HepG2 (cell line): ENCODE measurements around the gene MAPK12. TPM values are rescaled to one million over a fixed set of nuclear protein-coding genes. Genes with fewer than 3 reads are reported as not detected.

Source experiments
- ARHGAP35 ChIP-seq: sonication (generic); formaldehyde crosslinking; IDR thresholded peaks from 2 replicates; pipeline ENCODE4 v1.9.0; 2022; ENCODE audit warnings: mild to moderate bottlenecking, inconsistent platforms, moderate library complexity, missing genetic modification reagents, borderline replicate concordance
- ARID2 ChIP-seq: sonication (generic); formaldehyde crosslinking; IDR thresholded peaks from 2 replicates; pipeline ENCODE4 v1.8.1; 2022; ENCODE audit warnings: mild to moderate bottlenecking, missing genetic modification reagents, borderline replicate concordance
- BCL6 ChIP-seq: IDR thresholded peaks from 2 replicates; pipeline ENCODE4 v1.6.1; 2016; ENCODE audit warnings: missing genetic modification reagents, missing compliant biosample characterization
- DMTF1 ChIP-seq: sonication (generic); formaldehyde crosslinking; IDR thresholded peaks from 2 replicates; pipeline ENCODE4 v1.4.0; 2020; ENCODE audit warnings: mild to moderate bottlenecking, missing genetic modification reagents
- DNMT3B ChIP-seq: conservative IDR thresholded peaks from 2 replicates; pipeline ENCODE4 v1.6.1; 2016; ENCODE audit warnings: missing biosample characterization, control low read depth
- ETV5 ChIP-seq: IDR thresholded peaks from 2 replicates; pipeline ENCODE4 v1.6.1; 2018; ENCODE audit warnings: missing biosample characterization, missing genetic modification reagents, inconsistent platforms, borderline replicate concordance
- FOSL2 ChIP-seq: sonication (generic); formaldehyde crosslinking; IDR thresholded peaks from 2 replicates; pipeline ENCODE4 v1.4.0; 2020; ENCODE audit warnings: missing genetic modification reagents
- FOXA3 ChIP-seq: IDR thresholded peaks from 2 replicates; pipeline ENCODE4 v1.6.1; 2016; ENCODE audit warnings: missing genetic modification reagents, missing compliant biosample characterization
- GABPB1 ChIP-seq: IDR thresholded peaks from 2 replicates; pipeline ENCODE4 v1.6.1; 2016; ENCODE audit warnings: mild to moderate bottlenecking, missing genetic modification reagents, moderate library complexity, missing compliant biosample characterization
- HNRNPLL ChIP-seq: fragments of 200-400 bp; formaldehyde crosslinking; IDR thresholded peaks from 2 replicates; pipeline ENCODE4 v1.6.1; 2017; ENCODE audit warnings: mild to moderate bottlenecking, low read depth, low read length; ENCODE audit not compliant: poor library complexity, severe bottlenecking
- PTBP1 ChIP-seq: fragments of 200-400 bp; formaldehyde crosslinking; IDR thresholded peaks from 2 replicates; pipeline ENCODE4 v1.6.1; 2018; ENCODE audit warnings: low read length, low read depth; ENCODE audit not compliant: poor library complexity, severe bottlenecking
- RAD51 ChIP-seq: fragments of 450-650 bp; IDR thresholded peaks from 2 replicates; pipeline ENCODE4 v1.6.1; 2016; ENCODE audit warnings: borderline replicate concordance
- REXO4 ChIP-seq: sonication (generic); formaldehyde crosslinking; IDR thresholded peaks from 2 replicates; pipeline ENCODE4 v1.8.0; 2022; ENCODE audit warnings: missing genetic modification reagents, mild to moderate bottlenecking, borderline replicate concordance
- SIN3B ChIP-seq: fragments of 150-350 bp; IDR thresholded peaks from 2 replicates; pipeline ENCODE4 v1.6.1; 2014; ENCODE audit warnings: low read length
- SKI ChIP-seq: fragments of 450-650 bp; IDR thresholded peaks from one replicate; pipeline ENCODE4 v1.6.1; 2018; ENCODE audit warnings: mild to moderate bottlenecking; ENCODE audit not compliant: partially characterized antibody
- SOX5 ChIP-seq: IDR thresholded peaks from 2 replicates; pipeline ENCODE4 v1.6.1; 2016; ENCODE audit warnings: borderline replicate concordance
- SP1 ChIP-seq, 2 experiments: fragments of 450-650 bp in 1 of 2; sonication (generic) in 1 of 2; formaldehyde crosslinking in 1 of 2; IDR thresholded peaks; 2 replicates each; pipeline versions ENCODE4 v1.4.0 to v1.6.1; 2016 to 2020; ENCODE audit warnings: missing genetic modification reagents in 1 of 2
- SP140L ChIP-seq: sonication (generic); formaldehyde crosslinking; IDR thresholded peaks from 2 replicates; pipeline ENCODE4 v1.4.0; 2020; ENCODE audit warnings: missing genetic modification reagents, borderline replicate concordance
- ZNF234 ChIP-seq: sonication (generic); formaldehyde crosslinking; conservative IDR thresholded peaks from 2 replicates; pipeline ENCODE4 v1.5.1; 2020; ENCODE audit warnings: mild to moderate bottlenecking, missing genetic modification reagents
- ZNF33A ChIP-seq: sonication (generic); formaldehyde crosslinking; IDR thresholded peaks from 2 replicates; pipeline ENCODE4 v1.5.1; 2020; ENCODE audit warnings: missing genetic modification reagents, mild to moderate bottlenecking, moderate library complexity, borderline replicate concordance
- ZNF446 ChIP-seq: sonication (generic); formaldehyde crosslinking; IDR thresholded peaks from 2 replicates; pipeline ENCODE4 v1.5.0; 2020; ENCODE audit warnings: mild to moderate bottlenecking, missing genetic modification reagents
- ZNF496 ChIP-seq: sonication (generic); formaldehyde crosslinking; IDR thresholded peaks from 2 replicates; pipeline ENCODE4 v1.8.1; 2023; ENCODE audit warnings: mild to moderate bottlenecking, moderate library complexity, missing genetic modification reagents; ENCODE audit not compliant: insufficient replicate concordance
- ZNF766 ChIP-seq: sonication (generic); formaldehyde crosslinking; IDR thresholded peaks from 2 replicates; pipeline ENCODE4 v1.5.0; 2020; ENCODE audit warnings: missing genetic modification reagents, borderline replicate concordance
- ZNF773 ChIP-seq: sonication (generic); formaldehyde crosslinking; IDR thresholded peaks from 2 replicates; pipeline ENCODE4 v1.4.0; 2020; ENCODE audit warnings: missing genetic modification reagents, borderline replicate concordance
- ZNF879 ChIP-seq: sonication (generic); formaldehyde crosslinking; IDR thresholded peaks from 2 replicates; pipeline ENCODE4 v1.8.1; 2023; ENCODE audit warnings: missing genetic modification reagents
- ZNF891 ChIP-seq: sonication (generic); formaldehyde crosslinking; IDR thresholded peaks from 2 replicates; pipeline ENCODE4 v1.5.0; 2020; ENCODE audit warnings: mild to moderate bottlenecking, missing genetic modification reagents
- polyA plus RNA-seq, 8 experiments: library from polyadenylated mRNA; depleted of rRNA in 3 of 8; stranded (reverse) in 7 of 8; unstranded in 1 of 8; fragments of >200 nt; fragmentation: Illumina TruSeq in 4 of 8; extraction: Trizol in 4 of 8; gene quantifications; 2 replicates each; pipeline versions ENCODE4 v1.2.1 to v1.2.3, GENCODE V29; 2011 to 2016; ENCODE audit warnings: low read depth in 4 of 8, missing spikeins in 1 of 8, mixed read lengths in 1 of 8; ENCODE audit not compliant: insufficient read depth in 1 of 8
- total RNA-seq, 5 experiments: library from RNA; depleted of rRNA; stranded (reverse); fragments of >200 nt; fragmentation: Illumina TruSeq; extraction: Trizol; gene quantifications; 2 replicates each; pipeline ENCODE4 v1.2.3, GENCODE V29; 2016; ENCODE audit warnings: low read depth in 1 of 5
- TF ChIP-seq, protein P1 (sequence below): sonication (generic); formaldehyde crosslinking; IDR thresholded peaks from 2 replicates; pipeline ENCODE4 v1.5.0; 2020; ENCODE audit warnings: missing genetic modification reagents
- TF ChIP-seq, protein P2 (sequence below): sonication (generic); formaldehyde crosslinking; IDR thresholded peaks from 2 replicates; pipeline ENCODE4 v1.5.0; 2020; ENCODE audit warnings: missing genetic modification reagents

Gene MAPK12
- total and polyA plus RNA-seq, 2 of the 13 experiments (the other 11 are each of a cell fraction or from before 2014, with no cell fraction given) = 22.2 to 23.3 TPM

DNA sequence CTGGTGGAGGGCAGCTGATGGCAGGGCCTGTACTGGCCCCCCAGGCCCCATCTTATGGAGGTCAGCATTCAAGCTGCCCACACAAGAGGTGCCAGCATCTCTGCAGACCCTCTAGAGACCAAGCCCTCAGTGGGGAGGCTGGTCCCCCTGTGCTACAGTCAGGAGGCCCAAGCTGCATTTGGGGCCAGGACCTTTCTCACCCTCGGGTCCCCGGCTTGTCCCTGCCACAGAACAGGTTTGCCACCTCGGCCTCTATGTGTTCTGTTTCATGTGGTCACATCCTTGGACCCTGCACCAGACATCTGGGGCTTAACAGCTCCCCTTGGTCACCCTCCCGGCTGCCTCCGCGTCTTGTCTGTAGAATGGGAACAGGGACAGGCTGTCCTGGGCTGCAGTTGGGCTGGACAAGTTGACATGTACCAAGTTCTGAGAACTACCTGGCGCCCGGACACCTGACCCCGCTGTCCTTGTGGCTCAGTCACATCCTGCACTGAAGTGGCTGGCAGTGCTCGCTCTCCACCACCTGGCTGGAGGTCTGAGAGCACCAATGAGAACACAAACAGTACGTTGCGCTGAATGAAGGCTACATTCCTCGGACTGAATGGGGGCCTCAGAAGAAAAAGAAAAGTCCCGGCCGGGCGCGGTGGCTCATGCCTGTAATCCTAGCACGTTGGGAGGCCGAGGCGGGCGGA lies 48.7 kb upstream of the MAPK12 start (continued):
- TF ChIP-seq ARHGAP35 (CRISPR knock-in tag) (no peak), ZNF766 (no peak), GABPB1 (CRISPR knock-in tag) (no peak), SKI (no peak), FOXA3 (0 out of 2 replicates have a peak, but pooled peaks have one; percentile 7), SOX5 (CRISPR knock-in tag) (no peak), ZNF496 (CRISPR knock-in tag) (no peak), RAD51 (no peak), DNMT3B (CRISPR knock-in tag) (no peak), REXO4 (CRISPR knock-in tag) (no peak), FOSL2 (CRISPR knock-in tag) (no peak), ZNF446 (CRISPR knock-in tag) (no peak), ETV5 (CRISPR knock-in tag) (no peak; the same call in 1 of the 2 replicates), SIN3B (no peak), ZNF879 (CRISPR knock-in tag) (no peak), SP140L (CRISPR knock-in tag) (no peak), PTBP1 (no peak), SP1 (IDR thresholded peaks at IDR 0.05) (no peak), SP1 (CRISPR knock-in tag; IDR thresholded peaks at IDR 0.05) (no peak), ZNF33A (no peak), ZNF891 (CRISPR knock-in tag) (0 out of 2 replicates have a peak, but pooled peaks have one; percentile 23), ZNF234 (no peak), ARID2 (CRISPR knock-in tag) (no peak), BCL6 (CRISPR knock-in tag) (no peak), DMTF1 (CRISPR knock-in tag) (no peak), HNRNPLL (no peak), ZNF773 (CRISPR knock-in tag) (no peak)
- TF ChIP-seq, protein P1, sequence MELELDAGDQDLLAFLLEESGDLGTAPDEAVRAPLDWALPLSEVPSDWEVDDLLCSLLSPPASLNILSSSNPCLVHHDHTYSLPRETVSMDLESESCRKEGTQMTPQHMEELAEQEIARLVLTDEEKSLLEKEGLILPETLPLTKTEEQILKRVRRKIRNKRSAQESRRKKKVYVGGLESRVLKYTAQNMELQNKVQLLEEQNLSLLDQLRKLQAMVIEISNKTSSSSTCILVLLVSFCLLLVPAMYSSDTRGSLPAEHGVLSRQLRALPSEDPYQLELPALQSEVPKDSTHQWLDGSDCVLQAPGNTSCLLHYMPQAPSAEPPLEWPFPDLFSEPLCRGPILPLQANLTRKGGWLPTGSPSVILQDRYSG (CRISPR knock-in tag) = no peak
- TF ChIP-seq, protein P2, sequence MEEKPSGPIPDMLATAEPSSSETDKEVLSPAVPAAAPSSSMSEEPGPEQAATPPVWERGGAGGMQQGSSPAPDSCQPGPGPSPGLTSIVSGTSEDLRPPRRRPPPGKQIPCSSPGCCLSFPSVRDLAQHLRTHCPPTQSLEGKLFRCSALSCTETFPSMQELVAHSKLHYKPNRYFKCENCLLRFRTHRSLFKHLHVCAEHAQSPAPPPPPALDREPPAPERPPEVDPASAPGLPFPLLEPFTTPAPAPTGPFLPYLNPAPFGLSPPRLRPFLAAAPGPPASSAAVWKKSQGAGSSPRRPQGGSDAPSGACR (CRISPR knock-in tag) = no peak
